H1 (cell line): ENCODE results near the gene SND1. TPM values are rescaled to one million over a fixed set of nuclear protein-coding genes. Genes with fewer than 3 reads are reported as not detected.

Experiments
- CTCF ChIA-PET: fragments of 300-600 bp; sonication (Branson Sonifier 250); formaldehyde crosslinking; loops from one replicate; lab custom pipeline; 2021; ENCODE audit not compliant: partially characterized antibody; lab: Charles Lee
- POLR2A ChIA-PET: fragments of 300-600 bp; sonication (Branson Sonifier 250); formaldehyde crosslinking; loops from one replicate; lab custom pipeline; 2021; ENCODE audit warnings: inconsistent platforms; ENCODE audit not compliant: partially characterized antibody; lab: Charles Lee
- DNase-seq, 2 experiments: peaks; one replicate each; pipeline versions ENCODE4 v3.0.0 to v3.0.0-alpha.2; 2010 to 2022; ENCODE audit warnings: low spot score in 2 of 2, low read depth in 1 of 2, mixed read lengths in 1 of 2
- FAIRE-seq: peaks from 2 replicates; lab custom pipeline; 2011; peaks lifted over from hg19 to GRCh38; lab: Jason Lieb, UNC
- H2AFZ ChIP-seq: 2 replicates; pipeline ENCODE4 v1.8.1; 2012; ENCODE audit warnings: low read length, inconsistent platforms
- H2AK5ac ChIP-seq: 2 replicates; pipeline ENCODE4 v1.6.1; 2013; ENCODE audit warnings: low read depth, low read length
- H2BK120ac ChIP-seq: replicated peaks from 2 replicates; pipeline ENCODE3; 2013; ENCODE audit warnings: low read depth, low read length, inconsistent platforms
- H2BK12ac ChIP-seq: 2 replicates; pipeline ENCODE4 v1.6.1; 2013; ENCODE audit warnings: low read depth, low read length
- H2BK15ac ChIP-seq: 2 replicates; pipeline ENCODE4 v1.6.1; 2013; ENCODE audit warnings: low read length
- H2BK20ac ChIP-seq: 2 replicates; pipeline ENCODE4 v1.6.1; 2013; ENCODE audit warnings: low read length
- H2BK5ac ChIP-seq: 2 replicates; pipeline ENCODE4 v1.6.1; 2013; ENCODE audit warnings: low read depth, low read length
- H3K14ac ChIP-seq: 2 replicates; pipeline ENCODE4 v1.6.1; 2013; ENCODE audit warnings: inconsistent platforms; ENCODE audit not compliant: insufficient read length
- H3K18ac ChIP-seq: 2 replicates; pipeline ENCODE4 v1.6.1; 2013; ENCODE audit warnings: low read length; ENCODE audit errors: extremely low read depth
- H3K23ac ChIP-seq: 2 replicates; pipeline ENCODE4 v1.6.1; 2013; ENCODE audit warnings: inconsistent platforms; ENCODE audit not compliant: insufficient read length
- H3K23me2 ChIP-seq: 2 replicates; pipeline ENCODE4 v1.6.1; 2013; ENCODE audit warnings: low read depth, low read length
- H3K27ac ChIP-seq: 2 replicates; pipeline ENCODE4 v1.6.1; 2011; ENCODE audit warnings: low read depth, low read length, inconsistent platforms
- H3K27me3 ChIP-seq, 4 experiments: replicated peaks in 1 of 4; 1 replicate in 1 of 4; 2 replicates in 3 of 4; pipeline versions ENCODE4 v1.6.1 to v1.8.1; 2011 to 2013; ENCODE audit warnings: low read length in 3 of 4, mild to moderate bottlenecking in 3 of 4, inconsistent platforms in 2 of 4, mixed read lengths in 2 of 4, moderate library complexity in 1 of 4; ENCODE audit not compliant: control insufficient read depth in 3 of 4, insufficient read depth in 3 of 4; ENCODE audit errors: extremely low read depth in 1 of 4
- H3K36me3 ChIP-seq, 4 experiments: 2 replicates each; pipeline versions ENCODE4 v1.6.1 to v1.8.1; 2011 to 2013; ENCODE audit warnings: mild to moderate bottlenecking in 4 of 4, low read length in 3 of 4, moderate library complexity in 2 of 4, control low read depth in 1 of 4, inconsistent platforms in 1 of 4; ENCODE audit not compliant: insufficient read depth in 4 of 4, control insufficient read depth in 2 of 4
- H3K4ac ChIP-seq: replicated peaks from 2 replicates; pipeline ENCODE3; 2013; ENCODE audit warnings: low read length, low read depth, mixed read lengths, inconsistent platforms; ENCODE audit not compliant: insufficient read length
- H3K4me1 ChIP-seq, 4 experiments: replicated peaks in 1 of 4; 1 replicate in 1 of 4; 2 replicates in 3 of 4; pipeline versions ENCODE4 v1.6.1 to v1.8.1; 2011 to 2013; ENCODE audit warnings: low read length in 3 of 4, inconsistent platforms in 2 of 4, mixed read lengths in 1 of 4; ENCODE audit not compliant: insufficient read depth in 4 of 4, control insufficient read depth in 3 of 4
- H3K4me2 ChIP-seq, 2 experiments: 2 replicates each; pipeline versions ENCODE4 v1.6.1 to v1.8.1; 2011 to 2013; ENCODE audit warnings: low read depth in 2 of 2, low read length in 2 of 2, control low read depth in 1 of 2, inconsistent platforms in 1 of 2, mild to moderate bottlenecking in 1 of 2; ENCODE audit not compliant: insufficient read depth in 1 of 2
- H3K4me3 ChIP-seq, 4 experiments: fragments of 200-600, 300-600 bp in 1 of 4; sonication (generic), shearing (Covaris generic), sonication (Bioruptor Twin) in 1 of 4; 2 replicates each; pipeline versions ENCODE4 v1.5.1 to v1.8.1; 2011 to 2016; ENCODE audit warnings: low read length in 4 of 4, low read depth in 3 of 4, control low read depth in 2 of 4, inconsistent platforms in 2 of 4, mild to moderate bottlenecking in 2 of 4, mixed read lengths in 1 of 4, moderate library complexity in 1 of 4; ENCODE audit not compliant: insufficient read depth in 2 of 4; ENCODE audit errors: extremely low read depth in 1 of 4
- H3K56ac ChIP-seq: replicated peaks from 2 replicates; pipeline ENCODE3; 2013; ENCODE audit warnings: low read depth, mild to moderate bottlenecking, mixed read lengths, low read length, inconsistent platforms; ENCODE audit not compliant: insufficient read length
- H3K79me1 ChIP-seq: 2 replicates; pipeline ENCODE4 v1.6.1; 2013; ENCODE audit warnings: low read depth, low read length, control low read depth
- H3K79me2 ChIP-seq, 2 experiments: 2 replicates each; pipeline versions ENCODE4 v1.6.1 to v1.8.1; 2012 to 2013; ENCODE audit warnings: low read length in 2 of 2, mild to moderate bottlenecking in 2 of 2, inconsistent platforms in 1 of 2; ENCODE audit not compliant: insufficient read depth in 2 of 2, control insufficient read depth in 1 of 2
- H3K9ac ChIP-seq, 4 experiments: replicated peaks in 1 of 4; 1 replicate in 1 of 4; 2 replicates in 3 of 4; pipeline versions ENCODE4 v1.6.1 to v1.8.1; 2011 to 2013; ENCODE audit warnings: low read depth in 3 of 4, low read length in 3 of 4, control low read depth in 2 of 4, mild to moderate bottlenecking in 2 of 4, moderate library complexity in 2 of 4, inconsistent platforms in 1 of 4; ENCODE audit errors: extremely low read depth in 1 of 4
- H3K9me3 ChIP-seq, 2 experiments: 2 replicates each; pipeline versions ENCODE4 v1.6.1 to v1.8.1; 2012 to 2013; ENCODE audit warnings: mild to moderate bottlenecking in 2 of 2, moderate library complexity in 2 of 2, control low read depth in 1 of 2, inconsistent platforms in 1 of 2, low read depth in 1 of 2, low read length in 1 of 2, mixed read lengths in 1 of 2; ENCODE audit not compliant: insufficient read depth in 2 of 2
- H4K20me1 ChIP-seq, 2 experiments: replicated peaks in 1 of 2; 2 replicates each; pipeline versions ENCODE3 to v1.8.1; 2011 to 2013; ENCODE audit warnings: inconsistent platforms in 2 of 2, low read length in 2 of 2, mild to moderate bottlenecking in 1 of 2; ENCODE audit not compliant: insufficient read depth in 2 of 2, control insufficient read depth in 1 of 2
- H4K5ac ChIP-seq: 2 replicates; pipeline ENCODE4 v1.6.1; 2013; ENCODE audit warnings: low read length, low read depth, mixed read lengths, inconsistent platforms; ENCODE audit not compliant: insufficient read length
- H4K8ac ChIP-seq: 2 replicates; pipeline ENCODE4 v1.8.0; 2013; ENCODE audit warnings: mild to moderate bottlenecking, moderate library complexity, low read length, inconsistent platforms; ENCODE audit not compliant: insufficient read depth; ENCODE audit errors: extremely low read depth
- H4K91ac ChIP-seq: replicated peaks from 2 replicates; pipeline ENCODE3; 2013; ENCODE audit warnings: low read length, mixed read lengths, inconsistent platforms; ENCODE audit not compliant: insufficient read length
- CTBP2 ChIP-seq: IDR thresholded peaks from 2 replicates; pipeline ENCODE4 v1.7.0; 2011; ENCODE audit warnings: borderline replicate concordance, mild to moderate bottlenecking, moderate library complexity, mixed read lengths, low read length; ENCODE audit not compliant: insufficient read depth, insufficient read length
- WGBS, 2 experiments: shearing (Covaris generic) in 1 of 2; methylation state at CpG; one replicate each; pipeline versions ENCODE4 v1.1.6 to v1.1.7; 2013 to 2015; ENCODE audit warnings: low lambda C conversion rate in 2 of 2, mixed read lengths in 2 of 2, inconsistent platforms in 1 of 2, low coverage in 1 of 2, missing lambda C conversion rate in 1 of 2; ENCODE audit not compliant: insufficient replicate concordance in 2 of 2, insufficient coverage in 1 of 2, insufficient read length in 1 of 2; ENCODE audit errors: extremely low coverage in 1 of 2, missing lambda C conversion rate in 1 of 2; 5-methylcytosine and 5-hydroxymethylcytosine counted together
- polyA plus RNA-seq, 7 experiments: library from polyadenylated mRNA; depleted of rRNA in 3 of 7; stranded (reverse) in 5 of 7; unstranded in 2 of 7; fragments of >200 nt in 5 of 7; fragments of 200-250 nt in 2 of 7; gene quantifications; 1 replicate in 5 of 7; 2 replicates in 1 of 7; 4 replicates in 1 of 7; pipeline versions ENCODE4 v1.2.1 to v1.2.3, GENCODE V29; 2011 to 2013; ENCODE audit warnings: missing spikeins in 2 of 7, mixed read lengths in 2 of 7
- total RNA-seq: library from RNA; stranded (reverse); fragmentation: NEBNext Ultra II Directional; extraction: Animal tissue kit (Norgen Biotek cat#: 25700); gene quantifications from 2 replicates; pipeline ENCODE4 v1.2.1, GENCODE V29; 2021

SND1 gene
- total and polyA plus RNA-seq, 2 of the 8 experiments (the other 6 are each of a cell fraction or from before 2014, with no cell fraction given), result 122 to 290 TPM

- 92% methylated on average over 14 of the region's 14 CpGs; no CpG with 5 or more reads in 1 of the 2 experiments for WGBS, 2 experiments
- Histone ChIP-seq H3K4me3 (no peak overlapping the region), H3K23me2 (no peaks in the 10 kb centered on the region), H3K9me3 (no peaks in the 10 kb centered on the region), H3K56ac (no peak overlapping the region), H4K5ac (no peak overlapping the region), H3K18ac (no peak overlapping the region), H2AFZ (no peak overlapping the region)
- TF ChIP-seq CTBP2, result no peak
- TF ChIP-seq, all 59 proteins: peak for 0
- Histone ChIP-seq H3K4ac (no peak overlapping the region), H3K27ac (no peak overlapping the region), H3K9ac (no peak overlapping the region), H3K14ac (no peak overlapping the region), H3K36me3 (0 out of 8 replicates have a peak, but pooled peaks cover 0 to 3% (median 0%) of the 10 kb centered on the region in 4 experiments), H4K20me1 (peaks cover 0 to 3% of the 10 kb centered on the region in 2 experiments), H4K91ac (no peak overlapping the region), H2BK15ac (no peak overlapping the region), H3K27me3 (no peaks in the 10 kb centered on the region), H3K79me2 (peaks cover 0 to 17% of the 10 kb centered on the region in 2 experiments; a peak in 1 of 4 replicates), H2BK5ac (no peak overlapping the region), H3K23ac (no peak overlapping the region), H2BK20ac (no peak overlapping the region), H2BK120ac (no peak overlapping the region), H3K4me1 (peaks cover 0 to 10% (median 1%) of the 10 kb centered on the region in 4 experiments; a peak in 2 of 7 replicates), H4K8ac (no peak overlapping the region), H2AK5ac (no peak overlapping the region), H3K79me1 (no peaks in the 10 kb centered on the region), H2BK12ac (no peak overlapping the region), H3K4me2 (no peak overlapping the region)
- CTCF ChIA-PET, result interaction anchor here (1.8 kb wide), 1 partner anchor 161 kb away, joined by 4 read pairs; no protein-coding TSS in a partner anchor
- POLR2A ChIA-PET, result no interaction called here
- no peak for FAIRE-seq
- no peak for DNase-seq
Observed at GRCh38 chr7:127858091-127858914, 206.3 kb downstream of the SND1 start.
